ENCODE measurements around the gene ZFYVE27.

DNA sequence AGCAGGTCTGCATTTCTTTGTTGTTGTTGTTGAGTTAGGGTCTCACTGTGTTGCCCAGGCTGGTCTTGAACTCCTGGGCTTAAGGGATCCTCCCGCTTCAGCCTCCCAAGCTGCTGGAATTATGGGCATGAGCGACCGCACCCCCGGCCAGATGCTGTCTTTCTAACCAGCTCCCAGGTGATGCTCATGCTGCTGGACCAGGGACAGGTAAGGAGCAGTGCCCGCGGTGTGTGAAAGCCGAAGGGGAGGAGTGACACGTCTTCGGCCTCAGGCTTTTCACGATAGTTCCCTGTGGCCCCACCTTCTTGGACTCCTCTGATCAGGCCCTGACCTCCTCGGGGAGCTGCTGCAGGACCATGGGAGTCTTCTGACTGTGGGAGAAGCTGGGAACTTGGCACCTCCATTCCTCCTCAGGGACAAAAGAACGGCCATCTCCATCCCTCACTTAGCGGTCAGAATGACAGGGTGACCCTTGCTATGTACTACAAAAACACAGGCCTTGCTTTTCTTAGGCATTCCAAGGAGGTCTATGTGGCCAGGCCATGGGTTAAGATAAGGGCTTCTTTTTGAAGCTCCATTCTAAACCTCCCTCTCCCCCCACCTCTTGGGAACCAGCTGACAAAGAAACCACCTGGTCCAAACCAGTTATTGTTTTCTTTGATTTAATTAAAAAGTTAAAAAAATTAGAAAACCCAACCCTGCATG, 29.3 kb downstream of the ZFYVE27 start:
- no peak for TF ChIP-seq CTCF (conservative IDR thresholded peaks at IDR 0.05; ENCODE audit: low read length)
- no peak for TF ChIP-seq EZH2phosphoT487 (IDR thresholded peaks at IDR 0.05; ENCODE audit: borderline replicate concordance, low read depth, low read length)

Measured in OCI-LY7 (cell line).